ENCODE measurements around the gene TAS1R2. TPM values are rescaled to one million over a fixed set of nuclear protein-coding genes. Genes with fewer than 3 reads are reported as not detected.

The TAS1R2 gene
- total and polyA plus RNA-seq, 9 of the 15 experiments (the other 6 are each of a cell fraction or from before 2014, with no cell fraction given), result not detected

DNA sequence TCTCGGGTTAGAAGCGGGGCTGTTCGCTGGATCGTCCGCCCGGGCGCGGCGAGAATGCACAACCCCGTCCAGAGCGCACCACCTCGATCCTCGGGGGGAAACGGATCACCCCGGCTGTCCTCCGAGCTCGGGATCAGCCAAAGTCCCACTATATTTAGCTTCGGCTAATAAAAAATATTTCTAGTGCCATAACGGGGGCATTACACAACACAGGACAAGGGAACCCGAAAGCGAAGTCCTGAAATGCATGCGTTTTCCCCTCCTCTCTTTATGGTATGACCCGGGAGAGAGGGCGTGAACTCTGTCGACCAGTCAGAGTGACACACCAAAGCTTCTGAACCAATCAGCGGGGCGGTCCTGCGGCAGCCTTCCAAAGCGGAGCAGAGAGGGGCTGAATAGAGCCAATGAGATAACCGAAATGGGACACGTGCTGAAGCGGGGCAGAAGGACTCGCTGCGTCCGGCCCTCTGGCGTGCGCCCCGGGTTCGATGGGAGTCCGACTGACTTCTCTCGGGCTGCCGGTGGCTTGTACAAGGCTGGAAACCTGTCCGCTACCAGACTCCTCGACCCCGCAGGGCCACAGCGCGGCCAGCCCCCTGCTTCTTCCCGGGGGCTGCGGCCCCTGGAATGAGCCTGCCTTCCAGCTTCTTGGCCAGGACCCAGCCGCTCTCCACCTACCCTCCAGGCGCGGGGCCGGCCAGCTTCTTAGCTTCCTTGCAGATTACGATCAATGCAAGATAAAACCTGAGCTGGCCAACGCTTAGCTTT is 43.2 kb upstream of the TAS1R2 start, which contains the start of gene ALDH4A1 (continued):
- TF ChIP-seq, protein P1, sequence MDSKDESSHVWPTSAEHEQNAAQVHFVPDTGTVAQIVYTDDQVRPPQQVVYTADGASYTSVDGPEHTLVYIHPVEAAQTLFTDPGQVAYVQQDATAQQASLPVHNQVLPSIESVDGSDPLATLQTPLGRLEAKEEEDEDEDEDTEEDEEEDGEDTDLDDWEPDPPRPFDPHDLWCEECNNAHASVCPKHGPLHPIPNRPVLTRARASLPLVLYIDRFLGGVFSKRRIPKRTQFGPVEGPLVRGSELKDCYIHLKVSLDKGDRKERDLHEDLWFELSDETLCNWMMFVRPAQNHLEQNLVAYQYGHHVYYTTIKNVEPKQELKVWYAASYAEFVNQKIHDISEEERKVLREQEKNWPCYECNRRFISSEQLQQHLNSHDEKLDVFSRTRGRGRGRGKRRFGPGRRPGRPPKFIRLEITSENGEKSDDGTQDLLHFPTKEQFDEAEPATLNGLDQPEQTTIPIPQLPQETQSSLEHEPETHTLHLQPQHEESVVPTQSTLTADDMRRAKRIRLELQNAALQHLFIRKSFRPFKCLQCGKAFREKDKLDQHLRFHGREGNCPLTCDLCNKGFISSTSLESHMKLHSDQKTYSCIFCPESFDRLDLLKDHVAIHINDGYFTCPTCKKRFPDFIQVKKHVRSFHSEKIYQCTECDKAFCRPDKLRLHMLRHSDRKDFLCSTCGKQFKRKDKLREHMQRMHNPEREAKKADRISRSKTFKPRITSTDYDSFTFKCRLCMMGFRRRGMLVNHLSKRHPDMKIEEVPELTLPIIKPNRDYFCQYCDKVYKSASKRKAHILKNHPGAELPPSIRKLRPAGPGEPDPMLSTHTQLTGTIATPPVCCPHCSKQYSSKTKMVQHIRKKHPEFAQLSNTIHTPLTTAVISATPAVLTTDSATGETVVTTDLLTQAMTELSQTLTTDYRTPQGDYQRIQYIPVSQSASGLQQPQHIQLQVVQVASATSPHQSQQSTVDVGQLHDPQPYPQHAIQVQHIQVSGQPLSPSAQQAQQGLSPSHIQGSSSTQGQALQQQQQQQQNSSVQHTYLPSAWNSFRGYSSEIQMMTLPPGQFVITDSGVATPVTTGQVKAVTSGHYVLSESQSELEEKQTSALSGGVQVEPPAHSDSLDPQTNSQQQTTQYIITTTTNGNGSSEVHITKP (IDR thresholded peaks at IDR 0.05; ENCODE audit: partially characterized antibody), result peak; percentile 100
- TF ChIP-seq RAD51 (IDR thresholded peaks at IDR 0.05; ENCODE audit: borderline replicate concordance, low read depth) (peak; percentile 95), HMGN3 (IDR thresholded peaks at IDR 0.05; ENCODE audit: borderline replicate concordance, extremely low read depth, insufficient read length, low read depth, low read length) (peak; percentile 79), EGR1 (conservative IDR thresholded peaks at IDR 0.05) (no peak), HDAC8 (tag; IDR thresholded peaks at IDR 0.05) (0 out of 2 replicates have a peak, but pooled peaks have one; percentile 51), HDAC3 (IDR thresholded peaks at IDR 0.05; ENCODE audit: borderline replicate concordance, partially characterized antibody) (no peak), TAF7 (tag; IDR thresholded peaks at IDR 0.05) (peak; percentile 45), ZNF23 (CRISPR knock-in tag; IDR thresholded peaks at IDR 0.05) (no peak), PYGO2 (tag; IDR thresholded peaks at IDR 0.05) (no peak), ATF7 (IDR thresholded peaks at IDR 0.05) (peak; percentile 100), GATA2 (CRISPR knock-in tag; IDR thresholded peaks at IDR 0.05) (peak; percentile 86), SLC30A9 (CRISPR knock-in tag; IDR thresholded peaks at IDR 0.05) (no peak), ZNF584 (CRISPR knock-in tag; IDR thresholded peaks at IDR 0.05; ENCODE audit: low read depth) (no peak)
- TF ChIP-seq, protein P2, sequence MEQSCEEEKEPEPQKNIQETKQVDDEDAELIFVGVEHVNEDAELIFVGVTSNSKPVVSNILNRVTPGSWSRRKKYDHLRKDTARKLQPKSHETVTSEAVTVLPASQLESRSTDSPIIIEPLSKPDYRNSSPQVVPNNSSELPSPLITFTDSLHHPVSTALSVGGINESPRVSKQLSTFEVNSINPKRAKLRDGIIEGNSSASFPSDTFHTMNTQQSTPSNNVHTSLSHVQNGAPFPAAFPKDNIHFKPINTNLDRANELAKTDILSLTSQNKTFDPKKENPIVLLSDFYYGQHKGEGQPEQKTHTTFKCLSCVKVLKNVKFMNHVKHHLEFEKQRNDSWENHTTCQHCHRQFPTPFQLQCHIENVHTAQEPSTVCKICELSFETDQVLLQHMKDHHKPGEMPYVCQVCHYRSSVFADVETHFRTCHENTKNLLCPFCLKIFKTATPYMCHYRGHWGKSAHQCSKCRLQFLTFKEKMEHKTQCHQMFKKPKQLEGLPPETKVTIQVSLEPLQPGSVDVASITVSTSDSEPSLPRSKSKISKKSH (CRISPR knock-in tag; IDR thresholded peaks at IDR 0.05), result no peak
- TF ChIP-seq, protein P3, sequence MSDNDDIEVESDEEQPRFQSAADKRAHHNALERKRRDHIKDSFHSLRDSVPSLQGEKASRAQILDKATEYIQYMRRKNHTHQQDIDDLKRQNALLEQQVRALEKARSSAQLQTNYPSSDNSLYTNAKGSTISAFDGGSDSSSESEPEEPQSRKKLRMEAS (CRISPR knock-in tag; IDR thresholded peaks at IDR 0.05), result peak; percentile 97
- TF ChIP-seq, protein P4, sequence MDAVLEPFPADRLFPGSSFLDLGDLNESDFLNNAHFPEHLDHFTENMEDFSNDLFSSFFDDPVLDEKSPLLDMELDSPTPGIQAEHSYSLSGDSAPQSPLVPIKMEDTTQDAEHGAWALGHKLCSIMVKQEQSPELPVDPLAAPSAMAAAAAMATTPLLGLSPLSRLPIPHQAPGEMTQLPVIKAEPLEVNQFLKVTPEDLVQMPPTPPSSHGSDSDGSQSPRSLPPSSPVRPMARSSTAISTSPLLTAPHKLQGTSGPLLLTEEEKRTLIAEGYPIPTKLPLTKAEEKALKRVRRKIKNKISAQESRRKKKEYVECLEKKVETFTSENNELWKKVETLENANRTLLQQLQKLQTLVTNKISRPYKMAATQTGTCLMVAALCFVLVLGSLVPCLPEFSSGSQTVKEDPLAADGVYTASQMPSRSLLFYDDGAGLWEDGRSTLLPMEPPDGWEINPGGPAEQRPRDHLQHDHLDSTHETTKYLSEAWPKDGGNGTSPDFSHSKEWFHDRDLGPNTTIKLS (IDR thresholded peaks at IDR 0.05; ENCODE audit: borderline replicate concordance, low read depth), result 0 out of 2 replicates have a peak, but pooled peaks have one; percentile 18
